Mesenchymal stem cell (in vitro differentiated cells and primary cell): ENCODE data around the gene DTNB.
"Not testable (repeated sequence)": the region's sequence is repeated elsewhere in the genome, so short reads cannot be mapped to it uniquely, and the experiment has no call there.

Experiments used
- DNase-seq: peaks from one replicate; pipeline ENCODE4 v3.0.0-alpha.2; 2013
- H2AFZ ChIP-seq: one replicate; pipeline ENCODE4 v1.6.1; 2013; ENCODE audit warnings: low read depth, mild to moderate bottlenecking, control low read depth, inconsistent platforms, low read length, moderate library complexity
- H2AK5ac ChIP-seq: 2 replicates; pipeline ENCODE4 v1.6.1; 2013; ENCODE audit warnings: low read length, moderate library complexity, mild to moderate bottlenecking, inconsistent platforms; ENCODE audit not compliant: severe bottlenecking
- H2BK120ac ChIP-seq: one replicate; pipeline ENCODE4 v1.6.1; 2013; ENCODE audit warnings: low read depth, mild to moderate bottlenecking, inconsistent platforms, low read length, moderate library complexity
- H2BK12ac ChIP-seq, 2 experiments: one replicate each; pipeline ENCODE4 v1.6.1; 2013; ENCODE audit warnings: inconsistent platforms in 2 of 2, low read length in 2 of 2, mild to moderate bottlenecking in 2 of 2, moderate library complexity in 2 of 2, control low read depth in 1 of 2
- H2BK15ac ChIP-seq: one replicate; pipeline ENCODE4 v1.6.1; 2013; ENCODE audit warnings: mild to moderate bottlenecking, low read depth, inconsistent platforms; ENCODE audit not compliant: poor library complexity, severe bottlenecking
- H2BK5ac ChIP-seq: 2 replicates; pipeline ENCODE4 v1.6.1; 2013; ENCODE audit warnings: low read depth, mild to moderate bottlenecking, low read length, control low read depth, inconsistent platforms; ENCODE audit not compliant: poor library complexity, severe bottlenecking
- H3K14ac ChIP-seq, 2 experiments: one replicate each; pipeline ENCODE4 v1.6.1; 2013; ENCODE audit warnings: inconsistent platforms in 2 of 2, low read length in 2 of 2, control low read depth in 1 of 2, mild to moderate bottlenecking in 1 of 2, moderate library complexity in 1 of 2
- H3K18ac ChIP-seq, 2 experiments: one replicate each; pipeline ENCODE4 v1.6.1; 2013; ENCODE audit warnings: inconsistent platforms in 2 of 2, low read length in 2 of 2, control low read depth in 1 of 2, low read depth in 1 of 2, mild to moderate bottlenecking in 1 of 2
- H3K23ac ChIP-seq, 2 experiments: one replicate each; pipeline ENCODE4 v1.6.1; 2013; ENCODE audit warnings: inconsistent platforms in 2 of 2, low read length in 2 of 2, mild to moderate bottlenecking in 2 of 2, moderate library complexity in 2 of 2, control low read depth in 1 of 2
- H3K27ac ChIP-seq: 2 replicates; pipeline ENCODE4 v1.5.1; 2013; ENCODE audit warnings: mild to moderate bottlenecking, moderate library complexity, low read length, control low read depth, inconsistent platforms; ENCODE audit not compliant: poor library complexity, severe bottlenecking
- H3K27me3 ChIP-seq, 2 experiments: 2 replicates each; pipeline versions ENCODE4 v1.6.1 to v1.7.0; 2013; ENCODE audit warnings: low read length in 2 of 2, mild to moderate bottlenecking in 2 of 2, moderate library complexity in 2 of 2, control low read depth in 1 of 2, inconsistent platforms in 1 of 2; ENCODE audit not compliant: control insufficient read depth in 1 of 2, insufficient read depth in 1 of 2
- H3K36me3 ChIP-seq, 2 experiments: 2 replicates each; pipeline versions ENCODE4 v1.6.1 to v1.7.0; 2013; ENCODE audit warnings: low read length in 2 of 2, control low read depth in 1 of 2, inconsistent platforms in 1 of 2, low read depth in 1 of 2, mild to moderate bottlenecking in 1 of 2; ENCODE audit not compliant: insufficient read depth in 2 of 2, control insufficient read depth in 1 of 2
- H3K4ac ChIP-seq, 2 experiments: one replicate each; pipeline ENCODE4 v1.6.1; 2013; ENCODE audit warnings: inconsistent platforms in 2 of 2, low read length in 2 of 2, mild to moderate bottlenecking in 2 of 2, moderate library complexity in 2 of 2, control low read depth in 1 of 2, low read depth in 1 of 2
- H3K4me1 ChIP-seq: 2 replicates; pipeline ENCODE4 v1.6.1; 2013; ENCODE audit warnings: low read depth, low read length, control low read depth; ENCODE audit not compliant: control insufficient read depth, insufficient read depth
- H3K4me2 ChIP-seq: 2 replicates; pipeline ENCODE4 v1.6.1; 2013; ENCODE audit warnings: low read length, mild to moderate bottlenecking, inconsistent platforms; ENCODE audit not compliant: poor library complexity, severe bottlenecking
- H3K4me3 ChIP-seq, 2 experiments: 2 replicates each; pipeline versions ENCODE4 v1.5.1 to v1.7.0; 2013; ENCODE audit warnings: low read length in 2 of 2, mild to moderate bottlenecking in 2 of 2, control low read depth in 1 of 2, low read depth in 1 of 2; ENCODE audit not compliant: insufficient read depth in 1 of 2
- H3K79me1 ChIP-seq: replicated peaks from 2 replicates; pipeline ENCODE4 v1.6.1; 2013; ENCODE audit warnings: mild to moderate bottlenecking, control low read depth, low read length, inconsistent platforms; ENCODE audit not compliant: poor library complexity, severe bottlenecking
- H3K9ac ChIP-seq: 2 replicates; pipeline ENCODE4 v1.7.0; 2013; ENCODE audit warnings: mild to moderate bottlenecking, low read length, moderate library complexity
- H3K9me3 ChIP-seq: 2 replicates; pipeline ENCODE4 v1.7.0; 2013; ENCODE audit warnings: mild to moderate bottlenecking, low read length; ENCODE audit not compliant: control insufficient read depth
- H4K8ac ChIP-seq: one replicate; pipeline ENCODE4 v1.6.1; 2013; ENCODE audit warnings: inconsistent platforms, mild to moderate bottlenecking, low read length, moderate library complexity
- H4K91ac ChIP-seq: one replicate; pipeline ENCODE4 v1.6.1; 2013; ENCODE audit warnings: mild to moderate bottlenecking, low read length, inconsistent platforms
- WGBS: methylation state at CpG from one replicate; pipeline ENCODE4 v1.1.7; 2013; ENCODE audit warnings: mixed read lengths; 5-methylcytosine and 5-hydroxymethylcytosine counted together

Gene DTNB

GRCh38 chr2:25413409-25413808 lies 260.0 kb downstream of the DTNB start:
- 92% methylated on average over 2 of the region's 7 CpGs for WGBS
- not testable (repeated sequence) for H3K23ac ChIP-seq, DNase-seq, H3K36me3 ChIP-seq, H4K8ac ChIP-seq, H3K14ac ChIP-seq, H3K4me2 ChIP-seq, H2AFZ ChIP-seq, H2BK15ac ChIP-seq, H3K18ac ChIP-seq, H3K9ac ChIP-seq, H3K79me1 ChIP-seq, H2AK5ac ChIP-seq, H3K4ac ChIP-seq, H3K4me3 ChIP-seq, H3K27ac ChIP-seq, H2BK5ac ChIP-seq, H4K91ac ChIP-seq, H2BK120ac ChIP-seq, H3K9me3 ChIP-seq, H3K4me1 ChIP-seq, H2BK12ac ChIP-seq
- peaks cover 0 to 13% of the 10 kb centered on the region in 2 experiments for H3K27me3 ChIP-seq

- whole genome bisulfite sequencing, result 98% methylated on average over 6 of the region's 6 CpGs
- H2BK5ac ChIP-seq, result no peak overlapping the region
- H2BK15ac ChIP-seq, result no peak overlapping the region
- H3K4me2 ChIP-seq, result no peak overlapping the region
- no peak overlapping the region for H3K27ac ChIP-seq
- peaks cover 0 to 13% of the 10 kb centered on the region in 2 experiments for H3K27me3 ChIP-seq
- H4K91ac ChIP-seq, result no peak overlapping the region
- H3K4me3 ChIP-seq, result no peak overlapping the region
- H3K18ac ChIP-seq, result no peak overlapping the region
- H3K36me3 ChIP-seq, result no peaks in the 10 kb centered on the region
- no peak overlapping the region for H3K14ac ChIP-seq
- no peak overlapping the region for H3K4ac ChIP-seq
- H3K4me1 ChIP-seq, result no peaks in the 10 kb centered on the region
- no peaks in the 10 kb centered on the region for H3K9me3 ChIP-seq
- no peak overlapping the region for H2BK120ac ChIP-seq
- no peak overlapping the region for H3K9ac ChIP-seq
- no peak overlapping the region for H3K23ac ChIP-seq
- no peak overlapping the region for H2AFZ ChIP-seq
- no peak for DNase-seq
- H2AK5ac ChIP-seq, result no peak overlapping the region
- H3K79me1 ChIP-seq, result no peaks in the 10 kb centered on the region
- H2BK12ac ChIP-seq, result no peak overlapping the region
- no peak overlapping the region for H4K8ac ChIP-seq
Observed at GRCh38 chr2:25411753-25412152, 261.6 kb downstream of the DTNB start.

- WGBS, result 93% methylated on average over 7 of the region's 8 CpGs
Observed at GRCh38 chr2:25411281-25411680, 262.1 kb downstream of the DTNB start.

DNA sequence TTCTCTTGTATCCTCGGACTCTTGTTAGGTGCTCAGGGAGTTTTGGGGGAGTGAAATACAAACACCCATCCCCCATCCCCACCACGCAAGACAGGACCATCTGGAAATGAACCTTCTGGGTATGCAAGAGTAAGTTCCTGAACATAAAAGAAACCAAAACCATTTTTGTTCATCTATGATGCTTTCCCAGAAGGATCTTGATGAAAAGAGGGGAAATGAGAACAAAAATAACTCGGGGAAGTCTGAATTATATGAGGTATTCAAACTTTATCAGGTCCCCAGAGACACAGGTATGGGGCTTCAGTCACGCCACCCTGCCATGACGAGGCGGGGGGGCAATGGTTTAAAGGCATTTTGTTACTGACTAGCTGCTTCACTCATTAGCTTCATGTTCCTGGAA lies 263.0 kb downstream of the DTNB start:
- H3K9ac ChIP-seq, result no peak overlapping the region
- no peak overlapping the region for H3K23ac ChIP-seq
- no peak overlapping the region for H2BK120ac ChIP-seq
- H3K4me2 ChIP-seq, result no peak overlapping the region
- H4K8ac ChIP-seq, result no peak overlapping the region
- H4K91ac ChIP-seq, result no peak overlapping the region
- no peak overlapping the region for H2AK5ac ChIP-seq
- H3K9me3 ChIP-seq, result no peaks in the 10 kb centered on the region
- H2BK12ac ChIP-seq, result no peak overlapping the region
- no peaks in the 10 kb centered on the region for H3K36me3 ChIP-seq
- H3K4ac ChIP-seq, result no peak overlapping the region
- H3K27ac ChIP-seq, result no peak overlapping the region
- 73% methylated on average over 4 of the region's 6 CpGs for WGBS
- H2BK5ac ChIP-seq, result no peak overlapping the region
- H3K14ac ChIP-seq, result no peak overlapping the region
- H3K79me1 ChIP-seq, result no peaks in the 10 kb centered on the region
- no peak overlapping the region for H3K4me3 ChIP-seq
- no peak overlapping the region for H2BK15ac ChIP-seq
- peaks cover 0 to 13% of the 10 kb centered on the region in 2 experiments for H3K27me3 ChIP-seq
- H3K18ac ChIP-seq, result no peak overlapping the region
- H3K4me1 ChIP-seq, result no peaks in the 10 kb centered on the region
- H2AFZ ChIP-seq, result no peak overlapping the region
- no peak for DNase-seq

More at GRCh38 chr2:25411281-25411680, 262.1 kb downstream of the DTNB start:
- no peaks in the 10 kb centered on the region for H3K9me3 ChIP-seq
- no peak overlapping the region for H3K4me2 ChIP-seq
- H3K4me3 ChIP-seq, result no peak overlapping the region
- H2BK120ac ChIP-seq, result no peak overlapping the region
- no peak overlapping the region for H2AK5ac ChIP-seq
- H2BK5ac ChIP-seq, result no peak overlapping the region
- no peak overlapping the region for H2BK12ac ChIP-seq
- H3K4me1 ChIP-seq, result no peaks in the 10 kb centered on the region
- no peak overlapping the region for H3K4ac ChIP-seq
- no peak overlapping the region for H3K23ac ChIP-seq
- H3K36me3 ChIP-seq, result no peaks in the 10 kb centered on the region
- H4K8ac ChIP-seq, result no peak overlapping the region
- no peak overlapping the region for H3K9ac ChIP-seq
- H3K27me3 ChIP-seq, result peaks cover 0 to 13% of the 10 kb centered on the region in 2 experiments
- no peak overlapping the region for H3K27ac ChIP-seq
- no peak overlapping the region for H3K18ac ChIP-seq
- H3K14ac ChIP-seq, result no peak overlapping the region
- no peak overlapping the region for H2BK15ac ChIP-seq
- no peaks in the 10 kb centered on the region for H3K79me1 ChIP-seq
- H4K91ac ChIP-seq, result no peak overlapping the region
- no peak overlapping the region for H2AFZ ChIP-seq
- DNase-seq, result no peak
